GM19043 (cell line): Measurements from ENCODE around the gene NCOR2.

Experiments used
- ATAC-seq: cut with Tn5 transposase; IDR thresholded peaks from one replicate; pipeline ENCODE4 v1.9.1; 2021; ENCODE audit warnings: low read depth; ENCODE audit not compliant: unreplicated experiment

NCOR2 gene

DNA sequence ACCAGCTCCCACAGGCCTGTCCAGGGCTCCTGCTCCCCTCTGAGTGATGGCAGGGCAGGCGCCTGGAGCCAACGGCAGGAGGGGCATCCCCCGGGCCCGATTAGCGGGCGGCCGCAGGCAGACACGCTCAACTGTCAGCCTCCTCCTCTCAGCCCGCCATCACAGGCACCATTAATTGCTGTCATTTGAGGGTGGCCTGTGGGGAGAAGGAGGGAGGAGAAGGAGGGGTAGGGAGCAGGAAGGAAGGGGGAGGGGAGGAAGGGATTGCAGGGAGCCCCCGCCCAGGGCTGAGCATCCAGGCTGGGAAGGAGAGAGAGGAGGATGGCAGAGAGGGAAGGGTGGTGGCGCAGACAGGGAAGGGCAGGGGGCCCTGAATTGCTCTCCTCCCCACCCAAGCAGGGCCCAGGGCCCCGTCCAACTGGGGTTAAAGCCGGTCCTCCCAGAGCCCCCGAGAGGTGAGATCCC, 36.1 kb downstream of the NCOR2 start:
- ATAC-seq, result no peak

DNA sequence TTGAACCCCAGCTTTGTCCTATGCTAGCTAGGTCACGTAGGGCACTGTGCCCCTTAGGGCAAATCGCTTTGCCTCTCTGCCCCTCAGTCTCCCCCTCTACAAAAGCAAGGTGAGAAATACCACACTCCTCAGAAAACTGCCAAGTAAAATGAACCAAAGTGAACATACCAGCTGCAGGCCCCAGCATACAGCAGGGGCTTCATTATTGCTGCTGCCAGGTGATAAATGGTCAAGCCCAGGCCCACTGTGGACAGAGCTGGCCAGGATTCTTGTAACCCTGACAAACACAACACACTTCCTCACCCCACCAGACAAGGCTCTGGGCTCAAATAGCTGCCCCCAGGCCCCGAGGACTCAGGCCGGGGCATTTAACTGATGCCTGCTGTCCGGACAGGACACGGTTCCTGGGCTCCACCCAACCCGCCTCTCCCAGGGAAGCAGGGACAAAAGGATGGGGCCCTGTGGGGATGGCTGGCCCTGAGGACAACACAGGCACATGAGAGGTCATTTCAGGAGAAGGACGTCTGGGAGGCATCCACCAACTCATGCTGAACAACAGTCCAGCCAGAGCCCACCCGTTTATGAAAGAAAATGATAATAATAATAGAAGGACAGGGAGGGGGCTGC, 36.7 kb downstream of the NCOR2 start:
- ATAC-seq, result no peak

DNA sequence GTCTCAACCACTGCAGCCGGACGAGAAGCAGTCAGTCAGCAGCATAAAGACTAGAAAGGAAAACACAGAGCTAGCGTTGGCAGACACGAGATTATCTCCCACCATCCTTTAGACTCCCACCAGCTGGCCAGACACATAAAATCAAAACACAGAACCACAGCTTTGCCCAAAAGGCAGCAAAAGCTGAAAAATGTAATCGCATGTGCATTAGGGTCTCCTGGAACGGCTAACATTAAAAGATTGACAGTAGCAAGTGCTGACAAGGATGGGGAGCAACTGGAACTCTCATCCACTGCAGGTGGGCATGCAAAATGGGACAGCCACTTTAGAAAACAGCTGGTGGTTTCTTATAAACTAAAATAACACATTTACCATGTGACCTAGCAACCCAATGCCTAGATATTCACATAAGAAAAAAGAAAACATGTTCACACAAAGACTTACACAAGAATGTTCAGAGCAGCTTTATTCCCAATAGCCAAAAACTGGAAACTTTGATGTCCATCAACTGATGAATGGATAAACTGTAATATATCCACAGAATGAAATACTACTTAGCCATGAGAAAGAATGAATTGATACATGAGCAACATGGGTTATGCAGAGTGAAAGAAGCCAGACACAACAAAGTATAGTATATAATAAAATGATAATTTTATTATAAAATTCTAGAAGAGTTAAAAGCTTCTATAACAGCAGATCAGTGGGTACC, 37.7 kb downstream of the NCOR2 start:
- no peak for ATAC-seq

DNA sequence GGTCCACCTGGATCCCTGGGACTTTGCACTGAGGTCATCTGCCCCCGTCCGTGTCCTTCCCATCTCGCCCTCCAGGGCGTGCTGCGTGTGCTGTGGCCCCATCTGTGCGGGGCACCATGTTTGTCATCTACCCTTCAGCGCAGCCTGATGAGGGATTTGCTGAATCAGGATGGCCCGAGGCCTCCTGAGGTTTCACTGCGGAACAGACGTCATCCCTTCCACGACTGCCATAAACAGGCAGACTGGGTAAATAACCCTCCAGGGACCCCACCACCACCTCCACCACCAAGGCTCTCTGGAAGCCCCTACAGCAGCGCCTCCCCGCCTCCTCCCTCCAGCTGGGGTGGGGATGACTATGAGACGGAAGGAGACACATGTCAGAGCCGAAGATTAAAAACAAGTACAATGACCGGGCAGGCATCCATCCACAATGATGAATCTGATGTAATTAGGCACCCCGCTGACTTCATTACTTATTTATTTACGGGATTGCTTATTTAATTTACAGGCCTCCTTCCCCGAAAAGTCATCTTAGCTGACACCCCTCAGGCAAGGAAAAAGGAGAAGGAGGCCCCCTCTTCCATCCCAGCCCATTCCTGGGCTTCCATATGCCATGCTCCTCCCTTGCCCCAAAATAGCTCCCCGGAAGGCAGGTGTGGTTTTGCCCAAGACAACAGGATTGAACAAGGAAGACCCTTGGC, 39.4 kb downstream of the NCOR2 start:
- no peak for ATAC-seq

DNA sequence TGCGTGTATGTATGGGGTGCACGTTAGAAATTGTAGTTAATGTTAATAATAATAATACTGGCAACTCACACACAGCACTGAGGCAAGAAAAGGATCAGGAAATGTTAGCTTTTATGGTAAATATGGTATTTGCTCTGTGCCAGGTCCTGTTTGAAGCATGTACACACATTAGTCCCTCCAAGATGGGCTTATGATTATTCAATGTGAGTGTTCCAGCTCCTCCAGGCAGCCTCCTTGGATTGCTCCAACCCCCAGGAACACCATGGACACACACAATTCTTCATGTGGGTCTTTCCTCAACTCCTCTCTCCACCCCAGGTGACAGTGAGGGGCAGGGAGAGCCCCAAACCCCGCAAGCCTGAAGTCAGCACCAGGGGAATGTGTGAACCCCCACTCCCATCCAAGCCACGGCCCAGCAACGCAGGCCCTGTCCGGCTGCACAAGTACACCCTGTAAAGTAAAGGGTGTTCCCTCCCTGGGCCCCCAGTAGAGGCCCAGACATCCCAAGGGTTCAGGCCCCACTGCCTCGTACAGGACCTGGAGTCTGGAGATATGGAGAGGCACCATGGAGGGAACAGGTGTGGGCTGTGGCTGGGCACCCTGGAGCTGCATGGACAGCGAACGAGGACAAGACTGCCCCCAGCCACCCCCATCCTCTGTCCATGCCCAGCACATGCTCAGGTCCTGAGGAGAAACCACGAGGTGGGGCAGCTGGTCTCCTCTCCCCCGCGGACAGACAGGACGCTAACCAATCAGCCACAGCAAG, 41.3 kb downstream of the NCOR2 start:
- no peak for ATAC-seq

DNA sequence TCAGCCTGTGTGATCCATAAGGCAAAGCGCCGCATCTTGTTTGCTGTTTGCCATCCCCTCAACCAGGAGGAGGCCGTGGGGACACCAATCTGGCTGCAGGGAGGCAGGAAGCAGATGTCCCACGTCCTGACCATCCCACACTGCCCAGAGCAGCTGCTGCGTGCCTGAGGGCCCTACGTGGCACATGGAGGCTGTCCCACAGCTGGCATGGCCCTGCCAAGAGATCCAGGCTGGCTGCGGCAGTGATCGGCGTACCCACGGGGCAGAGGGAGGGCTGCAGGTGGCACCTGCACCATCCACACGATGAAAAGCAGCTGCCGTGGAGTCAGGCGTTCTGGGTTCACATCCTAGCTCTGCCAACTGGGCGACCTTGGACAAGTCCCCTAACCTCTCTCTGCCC, 42.0 kb downstream of the NCOR2 start:
- no peak for ATAC-seq

DNA sequence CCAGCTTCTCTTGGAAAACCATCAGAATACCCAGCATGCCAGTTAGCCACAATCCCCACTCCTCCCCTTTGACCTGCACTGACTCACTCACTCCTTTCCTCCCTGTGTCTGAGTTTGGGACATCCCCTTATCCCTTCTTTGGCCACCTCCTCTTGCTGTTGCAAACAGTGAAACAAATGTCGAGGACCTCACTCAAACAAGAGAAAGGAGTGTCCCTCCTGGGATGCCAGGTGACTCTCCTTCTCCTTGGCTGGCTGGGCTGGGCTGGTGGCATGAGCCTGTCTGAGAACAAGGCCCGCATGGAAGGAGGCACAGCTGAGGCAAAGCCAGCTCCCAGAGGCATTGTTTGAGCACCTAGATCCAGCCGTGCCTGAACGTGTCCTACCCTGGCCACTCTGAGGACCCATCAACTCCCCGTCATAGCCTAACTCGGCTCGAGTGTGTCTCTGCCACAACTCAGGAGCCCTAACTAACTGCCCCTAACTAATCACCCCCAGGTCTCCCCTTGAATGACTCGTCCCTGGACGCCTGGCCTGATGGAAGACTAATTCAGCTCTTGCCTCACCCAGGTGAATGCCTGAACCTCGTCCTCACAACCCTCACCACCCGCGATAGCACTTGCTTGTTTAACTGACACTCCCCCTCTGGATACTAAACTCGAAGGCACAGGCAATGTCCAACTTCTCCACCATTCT, 43.0 kb downstream of the NCOR2 start:
- no peak for ATAC-seq

DNA sequence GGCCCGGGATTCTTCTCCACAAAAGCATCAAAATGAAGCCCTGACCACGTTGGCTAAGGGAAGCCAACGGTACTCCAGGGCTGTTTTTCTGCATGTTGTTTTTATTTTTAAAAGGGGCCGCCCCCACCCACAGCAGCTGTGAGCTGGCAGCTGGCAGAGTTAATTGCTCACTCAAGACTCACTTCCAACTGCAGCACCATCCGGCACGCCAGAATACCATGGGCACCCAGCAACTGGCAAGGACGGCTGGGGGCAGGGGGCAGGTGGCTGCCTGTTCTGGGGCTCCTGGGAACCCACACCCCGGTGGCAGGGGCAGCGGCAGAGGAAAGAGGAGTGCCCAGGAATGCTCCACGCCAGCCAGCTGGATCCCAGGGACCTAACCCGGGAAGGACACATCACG, 44.3 kb downstream of the NCOR2 start:
- no peak for ATAC-seq

DNA sequence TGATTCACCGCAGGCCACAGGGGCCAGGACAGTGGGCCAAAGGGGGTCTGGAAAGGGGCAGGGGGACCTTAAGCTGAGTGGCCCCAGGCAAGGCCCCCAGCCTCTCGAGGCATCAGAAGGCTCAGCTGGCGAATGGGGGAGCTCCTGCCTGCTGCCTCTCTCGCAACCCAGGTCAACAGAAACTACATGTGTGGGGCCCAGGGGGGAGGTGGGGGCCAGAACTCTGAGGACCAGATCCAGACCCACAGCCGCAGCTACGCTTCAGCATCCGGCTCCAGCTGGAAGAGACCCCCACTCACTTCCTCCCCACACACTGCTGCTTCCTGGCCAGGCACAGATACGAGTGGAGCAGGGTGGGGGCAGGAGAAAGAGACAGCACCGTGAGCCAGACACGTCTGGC, 46.5 kb downstream of the NCOR2 start:
- no peak for ATAC-seq

DNA sequence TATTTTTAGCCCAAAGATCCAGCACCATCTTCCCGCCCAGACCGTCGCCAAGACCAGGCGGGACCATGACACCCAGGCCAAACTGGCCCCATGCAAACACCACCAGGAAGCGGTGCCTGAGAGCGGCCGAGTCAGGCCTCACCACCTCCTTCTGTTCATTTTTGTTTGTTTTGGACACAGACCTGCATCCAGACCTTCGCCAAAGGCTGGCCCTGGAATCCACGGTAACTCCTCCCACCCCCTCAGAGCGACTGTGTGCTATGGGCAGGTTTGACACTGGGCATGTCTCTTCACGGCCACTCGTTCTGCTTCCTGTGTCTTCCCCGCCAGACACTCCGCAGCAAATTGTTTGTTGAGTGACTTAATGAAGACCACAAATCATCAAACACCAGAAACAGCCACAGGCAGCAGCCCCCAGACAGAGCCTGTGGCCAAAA, 47.1 kb downstream of the NCOR2 start:
- no peak for ATAC-seq

DNA sequence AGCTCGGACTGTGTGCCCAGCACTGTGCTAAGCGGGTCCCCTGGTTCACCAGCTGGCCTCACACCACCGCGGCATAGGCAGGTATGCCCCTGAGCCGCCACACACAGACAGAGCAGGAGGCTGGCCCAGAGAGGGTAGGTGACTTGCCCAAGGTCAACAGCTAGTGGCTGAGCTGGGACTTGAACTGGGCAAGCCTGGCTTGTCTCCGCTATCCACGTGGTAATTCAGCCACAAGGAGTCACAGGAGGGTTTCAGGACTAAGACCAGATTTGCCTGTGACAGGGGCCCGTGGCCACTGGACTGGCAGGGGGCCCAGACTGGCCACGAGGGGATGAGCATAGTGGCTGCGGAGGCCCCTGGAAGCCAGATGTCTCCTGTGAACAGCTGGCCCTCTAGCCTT, 47.7 kb downstream of the NCOR2 start:
- no peak for ATAC-seq

DNA sequence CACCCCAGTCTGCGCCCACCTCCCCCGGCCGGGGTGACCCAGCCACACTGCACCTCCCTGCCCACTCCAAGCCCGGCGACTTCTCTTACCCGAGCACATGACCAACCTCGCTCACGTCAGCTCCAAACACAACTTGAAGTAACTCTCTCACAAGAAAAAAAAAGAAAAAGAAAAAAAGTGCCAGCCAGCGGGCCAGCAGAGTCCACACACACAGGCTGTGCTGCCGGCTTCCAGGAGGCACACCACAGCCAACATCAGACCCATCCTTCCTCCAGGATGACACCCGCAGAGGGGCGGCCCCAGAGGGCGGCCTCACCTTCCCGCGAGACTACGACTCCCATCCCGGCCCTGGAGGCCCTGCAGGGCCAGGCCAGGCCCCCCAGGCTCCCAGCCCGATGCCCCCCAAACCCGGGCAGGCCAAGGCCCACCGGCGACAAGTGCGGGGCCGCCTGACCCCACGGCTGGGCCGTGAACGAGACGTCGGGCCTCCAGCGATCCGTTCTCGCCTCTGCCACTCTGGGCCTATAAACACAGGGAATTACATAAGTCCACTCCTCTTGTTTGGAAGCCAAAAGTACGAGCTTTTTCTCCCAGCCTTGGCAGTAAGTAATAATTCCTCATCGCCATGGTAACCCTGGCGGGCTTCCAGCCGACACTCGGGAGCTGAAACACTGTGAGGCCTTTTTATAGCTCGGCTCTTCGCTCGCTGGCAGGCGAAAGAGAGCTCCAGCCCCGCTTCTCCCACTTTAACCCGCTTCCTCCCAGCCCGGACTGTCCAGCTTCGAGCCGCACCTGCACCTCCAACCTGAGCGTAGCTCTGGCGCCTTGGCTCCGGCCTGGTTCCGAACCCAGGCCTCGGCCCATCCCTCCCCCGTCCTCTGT, 49.1 kb downstream of the NCOR2 start:
- ATAC-seq, result no peak
